Colonic mucosa (tissue), 4 donors: ENCODE data around the gene CDH4. TPM values are rescaled to one million over a fixed set of nuclear protein-coding genes. Genes with fewer than 3 reads are reported as not detected.

Source experiments
- DNase-seq: peaks from one replicate; pipeline ENCODE4 v3.0.0-alpha.2; 2020
- H3K27ac ChIP-seq: fragments of 200-600 bp; one replicate; pipeline ENCODE4 v1.8.0; 2021
- H3K27me3 ChIP-seq: fragments of 200-600 bp; one replicate; pipeline ENCODE4 v1.8.0; 2021
- H3K36me3 ChIP-seq: fragments of 200-600 bp; one replicate; pipeline ENCODE4 v1.8.0; 2021
- H3K4me1 ChIP-seq: fragments of 200-600 bp; one replicate; pipeline ENCODE4 v1.8.0; 2021; ENCODE audit warnings: mild to moderate bottlenecking
- H3K4me3 ChIP-seq: fragments of 200-600 bp; one replicate; pipeline ENCODE4 v1.8.0; 2021
- H3K9ac ChIP-seq, 2 donors: one replicate each; pipeline ENCODE4 v1.7.0; 2013; ENCODE audit warnings: control low read depth in 2 of 2, low read depth in 2 of 2, low read length in 2 of 2
- H3K9me3 ChIP-seq: fragments of 200-600 bp; one replicate; pipeline ENCODE4 v1.8.0; 2021
- CTCF ChIP-seq: fragments of 200-600 bp; IDR thresholded peaks from one replicate; pipeline ENCODE4 v1.8.0; 2022; ENCODE audit warnings: antibody characterized with exemption, mild to moderate bottlenecking
- intact Hi-C: fragments of 100-400 bp; cut with DNase I; formaldehyde crosslinking; loops from one replicate; pipeline ENCODE4 v1.14.1; 2022
- total RNA-seq, 2 donors: library from RNA; stranded (reverse); fragmentation: NEBNext Ultra II Directional in 1 of 2; extraction: Animal tissue kit (Norgen Biotek cat#: 25700) in 1 of 2; gene quantifications; one replicate each; pipeline ENCODE4 v1.2.1, GENCODE V29; 2021
- donor health status: healthy.
- donor health status: DM: no; HTN: no; CAD: no.
- donor health status: DM: no; HTN: no; CAD: no.

The CDH4 gene
- total RNA-seq, 2 donors from 2014 or later: 0.08 TPM; not detected in 1

DNA sequence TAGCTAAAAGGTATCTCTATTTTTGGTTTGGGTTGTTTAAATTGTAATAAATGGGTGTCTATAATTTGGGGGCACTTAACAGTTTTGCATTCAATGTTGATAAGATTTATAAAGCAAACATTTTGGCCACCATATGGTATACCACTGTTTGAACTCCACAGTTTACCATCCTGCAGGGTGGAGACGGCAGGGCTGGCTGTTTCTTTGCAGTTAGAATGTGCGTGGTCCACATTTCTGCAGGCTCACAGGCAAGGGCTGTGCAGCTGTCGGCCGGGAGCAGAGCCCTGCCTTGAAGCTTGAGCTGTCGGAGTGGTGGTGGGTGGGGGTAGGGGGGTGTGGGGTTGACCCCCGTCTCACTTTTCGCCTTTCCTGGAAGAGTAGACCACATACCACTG is 135.9 kb downstream of the CDH4 start:
- no peak for DNase-seq
- H3K4me1 ChIP-seq: no peaks in the 10 kb centered on the region
- no peak overlapping the region for H3K27ac ChIP-seq
- intact Hi-C loops: no loop called here
- H3K36me3 ChIP-seq: no peaks in the 10 kb centered on the region
- H3K9ac ChIP-seq: no peak overlapping the region
- no peaks in the 10 kb centered on the region for H3K27me3 ChIP-seq
- H3K4me3 ChIP-seq: no peak overlapping the region
- no peaks in the 10 kb centered on the region for H3K9me3 ChIP-seq
- no peak for TF ChIP-seq CTCF

DNA sequence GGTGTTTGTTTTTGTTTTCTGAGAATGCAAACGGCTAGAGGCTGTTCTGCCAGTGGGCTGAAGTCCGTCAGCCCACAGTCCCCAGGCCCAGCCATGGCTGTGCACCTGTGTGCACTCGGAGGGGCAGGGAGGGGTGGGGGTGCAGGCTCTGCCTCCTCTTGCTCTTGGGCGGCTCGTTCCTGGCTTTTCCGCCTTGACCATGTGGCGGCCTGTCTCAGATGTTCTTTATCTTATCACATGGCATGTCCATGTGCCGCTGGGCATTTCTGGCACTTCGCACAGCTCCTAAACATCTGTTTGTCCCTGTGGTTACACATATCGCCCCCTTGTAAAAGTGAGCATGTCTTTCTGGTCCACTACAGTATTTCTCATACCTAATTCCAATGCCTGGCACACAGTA is 137.0 kb downstream of the CDH4 start:
- DNase-seq: no peak
- Histone ChIP-seq H3K9ac (no peak overlapping the region), H3K4me3 (no peak overlapping the region), H3K4me1 (no peaks in the 10 kb centered on the region), H3K36me3 (no peaks in the 10 kb centered on the region), H3K27me3 (no peaks in the 10 kb centered on the region), H3K9me3 (no peaks in the 10 kb centered on the region), H3K27ac (no peak overlapping the region)
- TF ChIP-seq CTCF: no peak
- intact Hi-C loops: no loop called here

DNA sequence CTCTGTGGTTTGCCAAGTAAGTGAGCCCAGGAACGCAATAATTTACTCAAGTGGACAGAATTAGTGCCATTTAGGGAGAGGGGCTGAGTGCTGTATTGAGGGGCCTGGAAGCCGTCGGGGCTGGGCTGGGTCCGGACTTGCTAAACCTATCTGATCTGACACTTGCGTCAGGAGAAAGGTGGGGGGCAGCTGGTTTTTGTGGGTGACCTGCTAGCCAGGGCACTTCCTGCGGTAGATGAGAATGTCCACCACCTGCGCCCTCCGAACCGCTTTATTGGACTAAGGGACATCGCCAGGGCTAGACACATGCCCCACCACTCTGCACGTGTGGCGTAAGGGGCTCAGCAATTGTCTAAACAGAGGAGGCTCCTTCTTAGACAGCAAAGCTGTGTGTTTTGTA is 139.1 kb downstream of the CDH4 start:
- no peaks in the 10 kb centered on the region for H3K9me3 ChIP-seq
- DNase-seq: no peak
- TF ChIP-seq CTCF: no peak
- H3K27me3 ChIP-seq: no peaks in the 10 kb centered on the region
- H3K36me3 ChIP-seq: no peaks in the 10 kb centered on the region
- H3K9ac ChIP-seq: no peak overlapping the region
- H3K4me1 ChIP-seq: no peaks in the 10 kb centered on the region
- H3K27ac ChIP-seq: no peak overlapping the region
- intact Hi-C loops: no loop called here
- H3K4me3 ChIP-seq: no peak overlapping the region

DNA sequence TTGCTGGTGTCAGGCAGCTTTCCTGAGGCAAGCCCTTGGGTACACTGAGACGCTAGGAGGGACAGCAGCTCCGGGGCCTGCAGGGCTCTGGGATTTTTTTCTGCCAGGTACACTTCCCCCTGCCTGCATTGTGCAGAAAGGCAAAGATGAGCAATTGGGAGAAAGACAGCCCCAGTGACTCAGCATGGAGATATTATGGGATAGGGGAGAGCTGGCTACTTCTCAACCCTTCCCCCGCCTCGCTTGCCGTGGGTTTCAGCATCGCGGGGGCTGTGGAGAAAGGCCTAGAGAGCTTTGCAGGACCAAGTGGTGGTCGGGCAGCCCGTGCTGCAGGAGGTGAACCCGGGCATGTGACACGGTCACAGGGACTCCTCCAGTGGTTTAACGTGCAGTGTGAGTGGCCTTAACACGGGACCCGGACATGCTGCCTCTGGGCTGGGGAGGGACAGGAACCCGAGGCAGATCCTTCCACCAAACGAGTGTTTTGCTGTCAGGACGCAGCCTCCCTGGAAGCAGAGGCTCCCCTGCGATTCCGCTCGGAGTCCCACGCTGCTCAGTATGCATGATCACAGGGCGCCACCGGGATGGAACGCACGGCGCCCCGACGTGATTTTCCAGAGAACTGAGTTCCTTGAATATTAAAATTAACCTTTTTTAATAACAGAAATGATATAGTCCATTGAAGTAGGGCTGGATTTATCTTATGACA is 139.9 kb downstream of the CDH4 start:
- Histone ChIP-seq H3K36me3 (no peaks in the 10 kb centered on the region), H3K27me3 (no peaks in the 10 kb centered on the region), H3K9me3 (no peaks in the 10 kb centered on the region), H3K4me3 (no peak overlapping the region), H3K27ac (no peak overlapping the region), H3K9ac (no peak overlapping the region), H3K4me1 (no peaks in the 10 kb centered on the region)
- no peak for DNase-seq
- TF ChIP-seq CTCF: no peak
- intact Hi-C loops: no loop called here

DNA sequence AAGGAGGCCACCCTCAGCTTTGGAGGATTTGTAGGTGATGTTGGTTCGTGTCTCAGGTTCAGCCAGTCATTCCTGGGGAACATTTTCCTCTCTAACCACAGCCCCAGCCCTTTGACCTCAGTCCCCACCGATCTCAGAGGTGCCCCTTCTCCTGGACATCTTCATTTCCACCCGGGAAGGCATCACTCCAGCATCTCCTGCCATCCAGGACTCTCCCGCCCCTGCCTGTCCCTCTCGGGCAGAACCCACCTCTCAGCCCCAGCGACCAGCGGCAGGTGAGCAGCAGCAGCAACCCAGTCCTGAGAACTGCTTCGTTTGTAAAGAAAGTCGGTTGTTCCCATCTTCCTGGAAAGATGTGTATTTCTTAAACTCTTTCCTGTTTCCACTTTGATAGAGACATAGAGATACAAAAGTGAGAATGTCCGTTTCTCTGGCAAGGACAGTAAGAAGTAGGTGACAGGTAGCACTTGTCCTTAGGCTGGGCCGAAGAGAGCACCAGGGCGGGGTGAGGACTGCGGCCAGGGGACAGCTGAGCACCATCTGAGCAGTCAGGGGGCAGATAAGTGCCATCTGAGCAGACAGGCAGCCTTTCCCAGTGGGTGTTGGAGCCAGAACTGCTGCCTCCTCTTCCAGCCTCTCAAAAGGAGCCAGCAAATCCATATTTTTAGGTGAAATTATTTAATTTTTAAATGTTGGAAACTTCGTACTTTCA is 142.2 kb downstream of the CDH4 start:
- Histone ChIP-seq H3K9me3 (no peaks in the 10 kb centered on the region), H3K27me3 (no peaks in the 10 kb centered on the region), H3K9ac (no peak overlapping the region), H3K4me1 (no peaks in the 10 kb centered on the region), H3K36me3 (no peaks in the 10 kb centered on the region), H3K27ac (no peak overlapping the region), H3K4me3 (no peak overlapping the region)
- intact Hi-C loops: no loop called here
- DNase-seq: no peak
- no peak for TF ChIP-seq CTCF
